ENCODE data around the gene CYP2D6.
"Not testable (repeated sequence)": the region's sequence is repeated elsewhere in the genome, so short reads cannot be mapped to it uniquely, and the experiment has no call there.

CYP2D6 gene

DNA sequence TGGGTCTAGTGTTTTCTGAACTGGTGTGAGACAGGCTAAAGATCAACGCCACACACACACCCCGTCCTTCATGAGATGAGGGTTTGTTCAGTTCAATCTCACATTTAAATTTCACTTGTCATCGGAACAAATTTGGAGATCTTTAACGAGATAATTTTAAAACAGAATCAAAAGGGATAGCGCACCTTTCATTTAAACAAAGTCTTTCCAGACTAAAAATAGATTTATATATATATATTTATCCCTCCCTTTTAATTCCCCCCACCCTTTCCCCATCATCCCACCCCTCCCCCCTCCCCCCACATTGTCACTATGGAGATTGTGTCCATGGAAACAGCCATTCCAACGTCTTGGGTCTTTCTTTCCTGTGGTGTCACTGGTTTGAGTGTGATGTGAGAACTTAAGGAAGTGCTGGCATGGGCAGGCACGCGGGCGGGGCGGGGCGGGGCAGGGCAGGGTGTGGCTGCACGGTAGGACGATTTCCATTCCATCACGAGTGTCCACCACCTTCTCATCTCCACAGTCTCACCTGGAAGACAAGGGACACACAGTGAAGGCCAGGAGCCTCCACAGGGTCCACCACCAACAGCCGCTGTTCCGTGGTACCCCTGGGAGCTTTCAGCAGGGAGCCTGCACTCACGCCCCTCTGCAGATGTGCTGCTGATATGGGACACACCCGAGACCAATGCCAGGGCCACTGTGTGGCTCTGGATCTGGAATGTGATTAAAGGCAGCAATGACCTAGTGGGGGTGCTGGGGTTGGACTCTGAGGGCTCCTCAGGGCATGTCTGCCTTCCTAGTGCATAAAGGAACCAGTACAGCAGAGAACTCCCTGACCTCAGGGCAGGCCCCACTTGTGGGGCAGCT is 30.5 kb upstream of the CYP2D6 start:
- Histone ChIP-seq H3K27ac (peak overlapping the region in 7 of 21 experiments; percentile 8 to 78 (median 48)), H3K4me3 (no peak overlapping the region)

DNA sequence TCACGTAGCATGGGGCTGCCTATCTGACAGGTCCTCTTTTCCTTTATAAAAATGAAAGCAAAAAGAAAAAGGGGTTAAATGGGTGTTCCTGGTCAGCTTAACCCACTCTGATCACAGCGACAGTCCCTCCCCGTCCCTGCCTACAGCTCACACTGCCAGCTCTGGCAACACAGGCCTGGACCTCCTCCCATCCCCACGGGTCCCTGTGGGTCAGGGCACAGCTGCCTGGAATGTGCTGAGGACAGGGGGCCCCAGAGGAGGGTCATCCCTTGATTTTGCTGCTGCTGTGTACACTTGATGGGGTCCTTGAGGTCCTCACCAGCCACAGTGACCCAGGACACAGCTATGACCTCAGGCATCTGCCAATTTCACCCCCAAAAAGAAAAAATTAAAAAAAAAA is 29.6 kb upstream of the CYP2D6 start:
- no peak overlapping the region for H3K4me3 ChIP-seq
- H3K27ac ChIP-seq: peak overlapping the region in 1 of 21 experiments; percentile 21

DNA sequence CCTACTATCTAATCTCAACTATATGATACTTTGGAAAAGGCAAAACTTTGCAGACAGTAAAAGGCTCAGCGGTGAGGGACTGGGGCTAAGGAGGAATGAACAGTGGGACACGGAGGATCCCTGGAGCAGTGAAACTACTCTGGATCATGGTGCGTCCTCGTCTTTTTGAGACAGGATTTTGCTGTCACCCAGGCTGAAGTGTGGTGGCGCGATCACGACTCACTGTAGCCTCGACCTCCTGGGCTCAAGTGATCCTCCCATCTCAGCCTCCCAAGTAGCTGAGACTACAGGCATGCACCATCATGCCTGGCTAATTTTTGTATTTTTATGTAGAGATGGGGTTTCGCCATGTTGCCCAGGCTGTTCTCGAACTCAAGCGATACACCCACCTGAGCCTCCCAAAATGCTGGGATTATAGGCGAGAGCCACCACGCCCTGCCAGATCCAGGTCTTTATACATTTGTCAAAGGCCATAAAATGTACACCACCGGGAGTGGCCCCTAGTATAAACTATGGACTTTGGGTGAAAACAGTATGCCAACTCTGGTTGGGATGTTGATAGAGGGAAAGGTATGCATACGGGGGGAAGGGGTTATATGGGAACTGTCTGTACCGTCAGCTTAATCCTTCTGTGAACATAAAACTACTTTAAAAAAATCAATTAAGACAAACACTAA is 28.0 kb upstream of the CYP2D6 start:
- Histone ChIP-seq H3K4me3 (no peak overlapping the region), H3K27ac (no peak overlapping the region)

GRCh38 chr22:42156598-42156997 is 26.0 kb upstream of the CYP2D6 start:
- H3K27ac ChIP-seq: no peak overlapping the region
- no peak overlapping the region for H3K4me3 ChIP-seq

- Histone ChIP-seq H3K27ac (no peak overlapping the region), H3K4me3 (no peak overlapping the region)
These were observed 25.5 kb upstream of the CYP2D6 start for GRCh38 chr22:42156121-42156520.

GRCh38 chr22:42155053-42155543 is 24.5 kb upstream of the CYP2D6 start:
- Histone ChIP-seq H3K27ac (no peak overlapping the region), H3K4me3 (no peak overlapping the region)

- Histone ChIP-seq H3K4me3 (no peak overlapping the region), H3K27ac (no peak overlapping the region)
These were observed 23.9 kb upstream of the CYP2D6 start for GRCh38 chr22:42154293-42155052.

DNA sequence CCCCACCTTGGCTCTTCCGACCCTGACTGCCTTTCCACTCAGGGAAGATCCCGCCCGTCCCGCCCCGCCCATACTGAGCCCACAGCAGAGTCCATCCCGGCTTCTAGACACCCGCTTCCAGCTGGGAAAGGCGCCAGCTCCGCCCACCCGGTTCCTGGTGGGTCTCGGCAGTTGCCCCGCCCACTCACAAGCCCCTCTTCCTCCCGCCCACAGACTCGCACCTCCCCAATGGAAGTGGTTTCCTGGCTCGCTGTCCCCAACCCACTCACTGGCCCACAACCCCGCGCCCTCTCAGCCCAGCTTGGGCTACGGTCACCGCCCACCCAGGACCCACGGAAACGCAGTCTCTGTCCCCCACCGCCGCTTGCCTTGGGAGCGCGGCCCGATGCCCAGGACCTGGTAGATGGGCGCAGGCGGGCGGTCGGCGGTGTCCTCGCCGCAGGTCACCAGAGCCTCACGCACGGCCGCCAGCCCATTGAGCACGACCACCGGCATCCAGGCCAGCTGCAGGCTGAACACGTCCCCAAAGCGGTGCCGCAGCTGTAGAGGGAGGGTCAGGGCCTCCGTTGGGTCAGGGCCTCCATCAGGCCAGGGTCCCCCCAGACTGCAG is 22.2 kb upstream of the CYP2D6 start:
- Histone ChIP-seq H3K4me3 (no peak overlapping the region), H3K27ac (no peak overlapping the region)

- Histone ChIP-seq H3K4me3 (no peak overlapping the region), H3K27ac (no peak overlapping the region)
These were observed 21.5 kb upstream of the CYP2D6 start for GRCh38 chr22:42151924-42152635.

- H3K27ac ChIP-seq: no peak overlapping the region
These were observed 20.3 kb upstream of the CYP2D6 start for GRCh38 chr22:42150727-42151590.

GRCh38 chr22:42149798-42150197 is 19.2 kb upstream of the CYP2D6 start:
- H3K4me3 ChIP-seq, H3K27ac ChIP-seq: not testable (repeated sequence)

More at GRCh38 chr22:42150727-42151590, 20.3 kb upstream of the CYP2D6 start:
- no peak overlapping the region for H3K4me3 ChIP-seq

DNA sequence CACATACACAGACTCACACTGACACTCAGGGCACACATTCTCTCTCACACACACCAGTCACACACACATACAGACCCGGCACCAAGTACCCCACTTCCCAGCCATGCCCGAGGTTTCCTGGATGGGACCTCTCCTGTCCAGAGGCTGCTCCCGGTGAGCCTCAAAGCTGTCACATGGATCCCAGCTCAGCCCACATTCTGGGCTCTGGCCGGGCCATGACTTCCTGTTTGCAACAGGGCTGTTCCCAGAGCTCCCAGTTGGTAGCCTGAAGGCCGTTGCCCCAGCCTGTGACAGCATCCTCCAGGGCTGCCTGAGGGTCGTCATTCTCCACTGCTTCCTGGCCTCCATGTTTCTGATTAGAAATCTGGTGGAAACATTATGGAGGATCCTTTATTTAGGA is 14.6 kb upstream of the CYP2D6 start:
- Histone ChIP-seq H3K27ac (no peak overlapping the region), H3K4me3 (no peak overlapping the region)

DNA sequence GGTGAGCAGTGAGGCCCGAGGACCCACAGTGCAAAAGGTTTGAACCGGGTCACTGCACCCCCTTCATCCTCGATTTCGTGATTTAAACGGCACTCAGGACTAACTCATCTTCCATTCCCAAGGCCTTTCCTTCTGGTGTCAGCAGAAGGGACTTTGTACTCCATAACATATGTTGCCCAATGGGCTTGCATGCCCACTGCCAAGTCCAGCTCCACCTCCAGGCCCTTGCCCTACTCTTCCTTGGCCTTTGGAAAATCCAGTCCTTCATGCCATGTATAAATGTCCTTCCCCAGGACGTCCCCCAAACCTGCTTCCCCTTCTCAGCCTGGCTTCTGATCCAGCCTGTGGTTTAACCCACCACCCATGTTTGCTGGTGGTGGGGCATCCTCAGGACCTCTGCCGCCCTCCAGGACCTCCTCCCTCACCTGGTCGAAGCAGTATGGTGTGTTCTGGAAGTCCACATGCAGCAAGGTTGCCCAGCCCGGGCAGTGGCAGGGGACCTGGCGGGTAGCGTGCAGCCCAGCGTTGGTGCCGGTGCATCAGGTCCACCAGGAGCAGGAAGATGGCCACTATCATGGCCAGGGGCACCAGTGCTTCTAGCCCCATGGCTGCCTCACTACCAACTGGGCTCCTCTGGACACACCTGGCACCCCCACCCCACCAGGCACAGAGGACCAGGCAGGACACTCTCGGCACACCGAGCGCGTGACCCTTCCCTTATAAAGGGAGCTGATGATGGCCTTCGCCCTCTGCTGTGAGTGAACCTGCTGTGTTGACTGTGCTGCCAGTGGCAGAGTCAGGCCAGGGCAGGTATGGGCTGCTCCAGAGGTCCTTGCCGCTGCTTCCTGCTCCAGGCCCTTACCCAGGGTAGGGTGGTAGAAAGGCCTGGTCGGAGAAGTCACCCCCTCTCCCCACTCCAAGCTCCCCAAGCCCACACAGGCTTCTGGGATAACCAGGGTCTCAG is 13.5 kb upstream of the CYP2D6 start:
- H3K4me3 ChIP-seq, H3K27ac ChIP-seq: not testable (repeated sequence)

DNA sequence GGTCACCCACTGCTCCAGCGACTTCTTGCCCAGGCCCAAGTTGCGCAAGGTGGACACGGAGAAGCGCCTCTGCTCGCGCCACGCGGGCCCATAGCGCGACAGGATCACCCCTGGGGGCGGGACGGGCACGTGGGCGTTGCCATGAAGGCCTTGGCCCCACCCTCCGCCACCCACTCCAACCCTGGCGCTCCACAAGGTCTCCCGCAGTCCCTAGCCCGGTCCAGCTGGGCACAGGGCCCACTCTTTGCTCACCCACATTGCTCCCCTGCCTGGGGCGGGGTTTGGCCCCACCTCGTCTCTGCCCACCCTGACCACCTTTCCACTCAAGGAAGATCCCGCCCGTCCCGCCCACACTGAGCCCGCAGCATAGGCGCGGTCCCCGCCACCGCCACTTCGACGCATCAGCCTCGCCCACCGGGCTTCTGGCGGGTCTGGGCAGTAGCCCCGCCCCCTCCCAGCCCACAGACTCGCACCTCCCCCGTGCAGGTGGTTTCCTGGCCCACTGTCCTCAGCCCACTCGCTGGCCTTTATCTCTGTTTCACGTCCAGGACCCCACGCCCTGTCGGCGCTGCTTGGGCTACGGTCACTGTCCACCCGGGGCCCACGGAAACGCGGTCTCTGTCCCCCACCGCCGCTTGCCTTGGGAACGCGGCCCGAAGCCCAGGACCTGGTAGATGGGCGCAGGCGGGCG is 12.3 kb upstream of the CYP2D6 start:
- no peak overlapping the region for H3K27ac ChIP-seq
- H3K4me3 ChIP-seq: no peak overlapping the region

DNA sequence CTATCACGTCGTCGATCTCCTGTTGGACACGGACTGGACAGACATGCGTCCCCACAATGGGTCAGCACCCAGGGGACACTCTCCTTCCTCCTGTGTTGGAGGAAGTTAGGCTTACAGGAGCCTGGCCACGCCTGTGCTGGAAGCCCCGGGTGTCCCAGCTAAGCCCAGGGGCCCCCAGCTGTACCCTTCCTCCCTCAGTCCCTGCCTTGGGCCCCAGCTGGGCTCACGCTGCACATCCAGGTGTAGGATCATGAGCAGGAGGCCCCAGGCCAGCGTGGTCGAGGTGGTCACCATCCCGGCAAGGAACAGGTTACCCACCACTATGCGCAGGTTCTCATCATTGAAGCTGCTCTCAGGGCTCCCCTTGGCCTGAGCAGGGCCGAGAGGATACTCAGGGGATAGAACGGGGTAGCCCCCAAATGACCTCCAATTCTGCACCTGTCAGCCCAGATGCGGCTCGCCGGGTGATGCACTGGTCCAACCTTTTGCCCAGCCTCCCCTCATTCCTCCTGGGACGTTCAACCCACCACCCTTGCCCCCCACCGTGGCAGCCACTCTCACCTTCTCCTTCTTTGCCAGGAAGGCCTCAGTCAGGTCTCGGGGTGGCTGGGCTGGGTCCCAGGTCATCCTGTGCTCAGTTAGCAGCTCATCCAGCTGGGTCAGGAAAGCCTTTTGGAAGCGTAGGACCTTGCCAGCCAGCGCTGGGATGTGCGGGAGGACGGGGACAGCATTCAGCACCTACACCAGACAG is 10.9 kb upstream of the CYP2D6 start:
- H3K27ac ChIP-seq, H3K4me3 ChIP-seq: not testable (repeated sequence)

GRCh38 chr22:42140153-42140552 is 9.5 kb upstream of the CYP2D6 start:
- H3K27ac ChIP-seq, H3K4me3 ChIP-seq: not testable (repeated sequence)

All from skin epidermis (tissue), 12 donors.